Adrenal gland (tissue), 5 donors: ENCODE data around the gene NSUN7.

Source experiments
- CTCF ChIP-seq, 6 experiments: fragments of 450-650 bp in 4 of 6; fragments of 200-600 bp in 2 of 6; sonication (generic) in 1 of 6; IDR thresholded peaks; 1 replicate in 5 of 6; 2 replicates in 1 of 6; pipeline versions ENCODE4 v1.5.1 to v1.8.0; 2016 to 2021; ENCODE audit warnings: antibody characterized with exemption in 6 of 6, mild to moderate bottlenecking in 2 of 6, moderate library complexity in 1 of 6
- POLR2A ChIP-seq, 2 donors: fragments of 450-650 bp; IDR thresholded peaks; one replicate each; pipeline ENCODE4 v1.6.1; 2017; ENCODE audit warnings: antibody characterized with exemption in 2 of 2, mild to moderate bottlenecking in 2 of 2, moderate library complexity in 1 of 2
- donor health status: DM: no; HTN: no; CAD: no.

GRCh38 chr4:40734497-40734896 lies 15.3 kb upstream of the NSUN7 start:
- TF ChIP-seq CTCF (IDR thresholded peaks at IDR 0.05) = no peak
- TF ChIP-seq POLR2A (IDR thresholded peaks at IDR 0.05) = no peak
